ENCODE measurements around the gene USO1.
A peak's percentile ranks its signal among the peaks of the same experiment; 100 is the strongest.

The USO1 gene

DNA sequence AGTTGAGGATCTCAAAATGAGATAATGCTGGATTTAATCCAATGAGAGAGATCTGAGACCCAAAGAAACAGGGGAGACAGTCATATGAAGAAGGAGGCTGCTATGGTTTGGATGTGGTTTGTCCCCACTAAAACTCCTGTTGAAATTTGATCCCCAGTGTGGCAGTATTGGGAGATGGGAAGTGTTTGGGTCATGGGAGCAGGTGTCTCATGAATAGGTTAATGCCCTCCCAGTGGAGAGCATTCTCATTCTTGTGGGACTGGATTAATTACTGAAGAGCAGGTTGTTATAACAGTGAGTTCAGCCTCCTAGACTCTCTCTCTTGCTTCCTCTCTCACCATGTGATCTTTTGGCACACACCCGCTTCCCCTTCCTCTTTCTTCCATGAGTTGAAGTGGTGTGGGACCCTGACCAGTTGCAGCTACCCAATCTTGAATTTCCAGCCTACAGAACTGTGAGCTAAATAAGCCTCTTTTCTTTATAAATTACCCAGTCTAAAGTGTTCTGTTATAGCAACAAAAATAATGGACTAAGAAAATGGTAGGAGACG lies 107.6 kb downstream of the USO1 start:
- peaks cover 19% of the 10 kb centered on the region for H3K4me1 ChIP-seq (ENCODE audit: low read depth, poor library complexity, severe bottlenecking)
- H3K79me2 ChIP-seq (ENCODE audit: insufficient read depth, low read depth), result no peaks in the 10 kb centered on the region
- H3K4me2 ChIP-seq, result peak overlapping the region; percentile 6; the same call in 1 of the 2 replicates
- H3K9ac ChIP-seq, result no peak overlapping the region
- H3K27me3 ChIP-seq (ENCODE audit: insufficient read depth, low read depth), result no peaks in the 10 kb centered on the region
- no peaks in the 10 kb centered on the region for H4K20me1 ChIP-seq (ENCODE audit: insufficient read depth)
- H2AFZ ChIP-seq (ENCODE audit: low read depth), result no peak overlapping the region
- TF ChIP-seq, protein P1, sequence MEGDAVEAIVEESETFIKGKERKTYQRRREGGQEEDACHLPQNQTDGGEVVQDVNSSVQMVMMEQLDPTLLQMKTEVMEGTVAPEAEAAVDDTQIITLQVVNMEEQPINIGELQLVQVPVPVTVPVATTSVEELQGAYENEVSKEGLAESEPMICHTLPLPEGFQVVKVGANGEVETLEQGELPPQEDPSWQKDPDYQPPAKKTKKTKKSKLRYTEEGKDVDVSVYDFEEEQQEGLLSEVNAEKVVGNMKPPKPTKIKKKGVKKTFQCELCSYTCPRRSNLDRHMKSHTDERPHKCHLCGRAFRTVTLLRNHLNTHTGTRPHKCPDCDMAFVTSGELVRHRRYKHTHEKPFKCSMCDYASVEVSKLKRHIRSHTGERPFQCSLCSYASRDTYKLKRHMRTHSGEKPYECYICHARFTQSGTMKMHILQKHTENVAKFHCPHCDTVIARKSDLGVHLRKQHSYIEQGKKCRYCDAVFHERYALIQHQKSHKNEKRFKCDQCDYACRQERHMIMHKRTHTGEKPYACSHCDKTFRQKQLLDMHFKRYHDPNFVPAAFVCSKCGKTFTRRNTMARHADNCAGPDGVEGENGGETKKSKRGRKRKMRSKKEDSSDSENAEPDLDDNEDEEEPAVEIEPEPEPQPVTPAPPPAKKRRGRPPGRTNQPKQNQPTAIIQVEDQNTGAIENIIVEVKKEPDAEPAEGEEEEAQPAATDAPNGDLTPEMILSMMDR (conservative IDR thresholded peaks at IDR 0.05; ENCODE audit: low read depth, low read length), result no peak
- no peaks in the 10 kb centered on the region for H3K36me3 ChIP-seq (ENCODE audit: insufficient read depth)
- H3K4me3 ChIP-seq (IDR thresholded peaks at IDR 0.05; ENCODE audit: insufficient read depth, low read depth, low read length), result no peak overlapping the region
- H3K27ac ChIP-seq, result no peak overlapping the region

DNA sequence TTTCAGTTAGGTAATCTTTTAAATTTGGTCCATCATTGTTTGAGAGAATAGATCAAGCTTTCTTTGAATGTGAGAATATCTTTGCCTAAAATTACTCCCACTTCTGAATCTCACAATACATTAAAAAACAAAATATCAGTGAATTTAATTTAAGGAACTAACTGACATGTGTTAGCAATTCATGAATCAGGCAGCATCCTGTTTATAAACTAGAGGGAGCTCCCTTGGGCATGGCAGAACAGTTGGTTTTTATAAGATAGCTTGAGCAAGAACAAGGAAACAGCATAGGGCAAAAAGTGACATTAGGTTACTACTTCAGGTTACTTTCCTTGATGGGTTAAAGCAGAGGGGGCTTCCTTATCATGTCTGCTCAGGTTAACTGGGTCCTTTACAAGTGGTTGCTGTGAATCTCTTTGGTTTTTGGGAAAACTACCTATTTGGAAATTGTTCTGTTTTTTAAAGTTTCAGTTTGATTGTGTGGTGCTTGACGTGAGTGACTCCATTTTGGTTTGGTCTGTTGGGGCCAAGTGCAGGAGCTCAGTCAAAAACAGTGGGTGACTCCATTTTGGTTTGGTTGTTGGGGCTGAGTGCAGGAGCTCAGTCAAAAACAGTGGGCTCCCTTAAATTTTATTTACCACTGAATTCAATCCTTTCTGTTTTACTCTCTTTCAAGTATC lies 109.9 kb downstream of the USO1 start:
- Histone ChIP-seq H3K36me3 (ENCODE audit: insufficient read depth) (no peaks in the 10 kb centered on the region), H3K79me2 (ENCODE audit: insufficient read depth, low read depth) (no peaks in the 10 kb centered on the region), H3K27me3 (ENCODE audit: insufficient read depth, low read depth) (no peaks in the 10 kb centered on the region), H3K9ac (no peak overlapping the region), H3K4me1 (ENCODE audit: low read depth, poor library complexity, severe bottlenecking) (peaks cover 19% of the 10 kb centered on the region), H3K27ac (no peak overlapping the region), H4K20me1 (ENCODE audit: insufficient read depth) (no peaks in the 10 kb centered on the region), H3K4me3 (IDR thresholded peaks at IDR 0.05; ENCODE audit: insufficient read depth, low read depth, low read length) (no peak overlapping the region), H3K4me2 (no peak overlapping the region), H2AFZ (ENCODE audit: low read depth) (no peak overlapping the region)
- TF ChIP-seq, protein P1 (conservative IDR thresholded peaks at IDR 0.05; ENCODE audit: low read depth, low read length), result no peak

DNA sequence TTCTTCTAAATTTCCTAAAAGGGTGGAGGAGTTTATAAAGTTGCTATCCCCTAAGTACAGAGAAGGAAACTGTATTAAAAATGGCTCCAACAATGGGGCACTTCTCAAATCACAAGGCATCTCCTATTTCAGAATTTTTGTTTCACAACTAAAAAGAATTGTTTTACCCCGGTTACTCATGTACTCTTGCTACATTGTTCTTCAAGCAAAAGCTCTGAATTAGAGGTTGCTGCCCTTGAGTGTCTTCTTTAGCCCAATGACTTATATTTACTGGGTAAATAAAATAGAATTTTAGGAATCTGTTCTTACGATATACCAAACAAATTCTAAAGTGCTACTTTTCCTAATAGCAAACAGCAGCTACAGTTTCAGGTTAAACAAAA lies 110.4 kb downstream of the USO1 start:
- Histone ChIP-seq H4K20me1 (ENCODE audit: insufficient read depth) (no peaks in the 10 kb centered on the region), H3K27ac (no peak overlapping the region), H3K27me3 (ENCODE audit: insufficient read depth, low read depth) (no peaks in the 10 kb centered on the region), H3K4me3 (IDR thresholded peaks at IDR 0.05; ENCODE audit: insufficient read depth, low read depth, low read length) (no peak overlapping the region), H3K4me1 (ENCODE audit: low read depth, poor library complexity, severe bottlenecking) (peaks cover 19% of the 10 kb centered on the region), H3K79me2 (ENCODE audit: insufficient read depth, low read depth) (no peaks in the 10 kb centered on the region), H2AFZ (ENCODE audit: low read depth) (no peak overlapping the region), H3K9ac (no peak overlapping the region), H3K4me2 (no peak overlapping the region), H3K36me3 (ENCODE audit: insufficient read depth) (no peaks in the 10 kb centered on the region)
- TF ChIP-seq, protein P1 (conservative IDR thresholded peaks at IDR 0.05; ENCODE audit: low read depth, low read length), result no peak

DNA sequence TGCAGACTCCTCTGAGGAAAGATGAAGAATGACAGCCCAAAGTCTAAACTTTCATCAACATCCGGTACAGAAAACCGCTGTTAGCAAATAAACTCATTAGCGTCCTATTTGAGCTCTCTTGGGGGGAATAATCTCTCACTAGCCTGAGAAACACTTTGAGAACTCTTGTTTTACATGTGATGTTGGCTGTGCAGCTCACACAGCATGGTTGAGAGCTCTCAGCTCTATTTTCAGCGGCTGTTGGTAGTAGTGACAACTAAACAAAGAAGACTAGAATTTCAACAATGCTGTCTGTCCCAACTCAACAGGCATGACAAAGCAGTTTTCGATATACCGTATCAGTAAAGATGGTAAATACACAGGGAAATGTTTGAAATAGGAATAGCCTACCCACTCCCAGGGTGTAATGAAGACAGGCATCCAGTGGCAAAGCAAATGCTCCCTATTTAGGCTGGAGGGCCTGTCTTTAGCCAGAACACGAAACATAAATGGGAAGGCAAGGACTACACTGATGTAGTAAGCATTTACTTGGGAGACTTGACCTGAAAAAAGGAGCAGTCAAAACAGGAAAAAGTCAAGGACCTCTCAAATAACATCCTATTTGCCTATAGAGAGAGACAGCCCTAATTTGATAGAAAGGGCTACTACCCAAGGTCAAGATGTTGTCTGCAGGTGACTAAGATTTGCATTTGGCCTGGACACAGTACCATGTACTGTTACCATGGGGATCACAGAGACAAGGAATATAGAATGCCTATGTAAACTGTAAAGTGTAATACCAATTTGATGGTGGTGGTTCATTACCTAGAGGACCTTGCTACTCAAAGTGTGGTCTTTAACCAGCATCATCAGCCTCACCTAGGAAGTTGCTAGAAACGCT lies 117.5 kb downstream of the USO1 start:
- peak overlapping the region; percentile 31 for H2AFZ ChIP-seq (ENCODE audit: low read depth)
- H3K36me3 ChIP-seq (ENCODE audit: insufficient read depth), result no peaks in the 10 kb centered on the region
- no peak overlapping the region for H3K27ac ChIP-seq
- H3K4me1 ChIP-seq (ENCODE audit: low read depth, poor library complexity, severe bottlenecking), result peaks cover 53% of the 10 kb centered on the region
- H3K27me3 ChIP-seq (ENCODE audit: insufficient read depth, low read depth), result no peaks in the 10 kb centered on the region
- no peaks in the 10 kb centered on the region for H3K79me2 ChIP-seq (ENCODE audit: insufficient read depth, low read depth)
- H3K4me3 ChIP-seq (IDR thresholded peaks at IDR 0.05; ENCODE audit: insufficient read depth, low read depth, low read length), result no peak overlapping the region
- no peak overlapping the region for H3K9ac ChIP-seq
- no peaks in the 10 kb centered on the region for H4K20me1 ChIP-seq (ENCODE audit: insufficient read depth)
- TF ChIP-seq, protein P1 (conservative IDR thresholded peaks at IDR 0.05; ENCODE audit: low read depth, low read length), result no peak
- peak overlapping the region; percentile 43 for H3K4me2 ChIP-seq

All from KMS-11 (cell line).